Measurements from ENCODE around the gene ZAP70.

DNA sequence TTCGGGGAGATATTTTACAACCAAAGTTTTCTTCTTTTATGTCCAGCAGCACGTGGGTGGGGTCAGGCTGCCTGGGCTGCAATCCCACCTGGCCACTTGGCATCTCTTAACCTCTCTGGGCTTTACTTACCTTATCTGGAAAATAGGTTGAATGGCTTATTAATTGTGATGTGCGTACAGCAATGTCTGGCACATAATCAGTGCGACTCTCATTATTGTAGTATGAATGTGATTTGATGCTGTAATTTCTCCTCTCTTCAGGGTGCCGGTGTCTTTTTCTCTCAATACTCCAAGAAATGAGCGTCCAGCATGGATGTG lies 2.0 kb upstream of the ZAP70 start:
- TF ChIP-seq GATA3 (IDR thresholded peaks at IDR 0.05; ENCODE audit: low read depth, low read length) (no peak), GATA2 (IDR thresholded peaks at IDR 0.05; ENCODE audit: low read depth, low read length) (no peak)

Data from SH-SY5Y (cell line).